Fibroblast of villous mesenchyme (primary cell): ENCODE data around the gene FOXK2. TPM values are rescaled to one million over a fixed set of nuclear protein-coding genes. Genes with fewer than 3 reads are reported as not detected.

ENCODE experiments used
- DNase-seq: peaks from one replicate; pipeline ENCODE4 v3.0.0-alpha.2; 2010; ENCODE audit warnings: low read depth
- H3K4me3 ChIP-seq: 2 replicates; pipeline ENCODE4 v1.5.1; 2011; ENCODE audit warnings: low read depth, mild to moderate bottlenecking, low read length
- CTCF ChIP-seq: IDR thresholded peaks from 2 replicates; pipeline ENCODE4 v1.5.1; 2012; ENCODE audit warnings: low read depth, mild to moderate bottlenecking, low read length; ENCODE audit not compliant: insufficient read depth
- total RNA-seq: library from RNA; depleted of rRNA; stranded (reverse); fragments of >200 nt; gene quantifications from 2 replicates; pipeline ENCODE4 v1.2.3, GENCODE V29; 2012

The FOXK2 gene
- total RNA-seq, 1 donor = 46.6 TPM

DNA sequence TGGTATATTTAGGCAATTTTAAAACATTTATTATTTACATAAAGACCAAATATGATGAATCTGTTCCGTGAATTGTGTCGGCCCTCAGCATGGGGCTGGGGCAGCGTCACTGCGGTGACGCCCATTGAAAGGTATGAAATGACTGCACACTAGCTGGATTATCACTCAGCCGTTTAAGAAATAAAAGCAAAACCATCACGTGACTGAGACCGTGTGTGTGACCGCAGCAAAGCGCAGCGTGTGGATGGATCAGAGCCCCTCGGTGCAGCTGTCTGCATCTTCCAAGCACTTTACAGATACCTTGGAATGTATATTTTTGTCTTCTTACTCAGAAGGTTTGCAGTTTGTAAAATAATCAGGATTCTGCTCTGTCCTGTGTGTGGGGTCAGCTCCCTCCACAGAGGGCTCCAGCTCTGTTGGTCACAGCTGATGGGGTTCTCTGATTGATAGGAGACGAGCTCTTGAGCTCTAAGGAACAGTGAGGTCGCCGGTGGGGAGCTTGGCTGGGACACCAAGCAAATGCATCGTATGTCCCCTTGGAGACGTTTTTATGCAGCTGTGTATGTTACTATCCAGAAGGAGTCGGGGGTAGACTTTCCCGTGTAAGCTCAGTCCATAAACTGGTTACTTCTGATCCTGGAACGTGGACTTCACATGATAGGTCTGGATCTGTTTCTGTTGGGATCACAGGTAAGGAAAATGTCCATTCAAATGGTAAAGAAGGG is 83.6 kb downstream of the FOXK2 start:
- no peak for DNase-seq
- H3K4me3 ChIP-seq = no peak overlapping the region
- TF ChIP-seq CTCF = no peak

DNA sequence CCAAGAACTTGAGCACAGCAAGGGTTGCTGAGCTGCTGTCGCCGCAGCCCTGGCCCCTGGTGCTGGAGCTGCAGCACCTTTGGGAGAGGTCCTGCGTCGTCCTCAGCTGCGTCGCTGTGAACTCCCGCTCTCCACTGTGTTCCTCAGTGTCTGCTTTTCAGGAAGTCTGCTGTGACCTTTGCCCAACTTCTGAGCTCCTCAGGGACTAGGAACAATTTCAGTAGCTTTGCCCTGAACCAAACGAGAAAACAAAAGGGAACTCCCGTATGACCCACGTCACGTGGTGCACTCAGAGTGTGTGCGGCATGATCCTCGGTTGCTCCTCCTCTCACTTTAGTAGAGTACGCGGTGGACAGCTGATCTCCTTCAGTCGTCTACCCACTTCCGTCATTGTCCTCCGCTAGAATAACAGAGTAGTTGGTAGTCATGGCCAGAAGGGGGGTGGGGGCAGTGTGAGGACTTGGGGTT is 84.5 kb downstream of the FOXK2 start:
- no peak for DNase-seq
- no peak overlapping the region for H3K4me3 ChIP-seq
- TF ChIP-seq CTCF = no peak

DNA sequence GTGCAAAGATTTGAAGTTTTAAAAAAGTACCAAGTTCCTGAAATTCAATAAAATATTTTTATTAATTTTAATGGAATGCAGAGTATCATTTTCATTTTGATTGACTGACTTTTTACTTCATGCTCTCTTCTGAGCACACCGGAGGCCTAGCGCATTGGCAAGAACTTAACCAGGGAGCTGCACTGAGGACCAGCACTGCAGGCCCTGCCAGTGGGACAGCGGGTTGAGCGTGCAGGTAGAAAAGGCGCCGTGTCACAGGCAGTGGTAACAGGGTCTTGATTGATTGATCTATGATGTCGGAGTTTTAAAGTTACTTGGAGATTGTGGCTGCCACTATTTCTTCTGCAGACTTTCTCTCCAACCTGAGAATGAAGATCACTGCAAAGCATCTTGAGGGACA is 85.0 kb downstream of the FOXK2 start:
- no peak for DNase-seq
- H3K4me3 ChIP-seq = no peak overlapping the region
- no peak for TF ChIP-seq CTCF

DNA sequence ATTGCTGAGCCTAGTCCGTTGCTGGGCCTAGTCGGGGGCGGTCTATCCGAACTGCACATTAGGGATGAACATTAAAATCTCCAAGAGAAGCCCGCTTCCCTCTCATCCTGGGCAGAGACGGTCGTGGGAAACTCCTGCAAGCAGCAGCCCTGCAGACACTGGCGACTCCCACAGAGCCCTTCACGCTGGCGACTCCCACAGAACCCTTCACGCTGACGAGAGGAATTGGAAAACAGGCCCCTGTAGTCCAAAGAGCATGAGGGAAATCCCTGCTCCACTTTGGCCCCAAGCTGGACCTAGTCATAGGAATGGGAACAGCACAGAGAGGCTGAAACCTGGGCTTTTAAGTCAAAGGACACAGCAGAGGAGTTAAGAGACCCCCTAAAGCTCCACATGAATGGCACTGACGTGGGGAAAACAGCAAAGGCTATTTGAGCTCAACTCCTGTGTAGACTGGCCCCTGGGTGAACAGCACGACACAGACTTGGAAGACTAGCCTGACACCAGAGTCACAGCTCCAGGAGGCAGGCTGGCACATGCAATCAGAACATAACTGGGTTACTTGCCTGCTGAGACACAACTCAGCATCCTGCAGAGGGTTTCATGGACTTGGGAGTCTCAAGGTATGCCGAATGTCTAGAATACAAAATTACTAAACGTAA is 86.5 kb downstream of the FOXK2 start:
- no peak for DNase-seq
- no peak for TF ChIP-seq CTCF
- no peak overlapping the region for H3K4me3 ChIP-seq

DNA sequence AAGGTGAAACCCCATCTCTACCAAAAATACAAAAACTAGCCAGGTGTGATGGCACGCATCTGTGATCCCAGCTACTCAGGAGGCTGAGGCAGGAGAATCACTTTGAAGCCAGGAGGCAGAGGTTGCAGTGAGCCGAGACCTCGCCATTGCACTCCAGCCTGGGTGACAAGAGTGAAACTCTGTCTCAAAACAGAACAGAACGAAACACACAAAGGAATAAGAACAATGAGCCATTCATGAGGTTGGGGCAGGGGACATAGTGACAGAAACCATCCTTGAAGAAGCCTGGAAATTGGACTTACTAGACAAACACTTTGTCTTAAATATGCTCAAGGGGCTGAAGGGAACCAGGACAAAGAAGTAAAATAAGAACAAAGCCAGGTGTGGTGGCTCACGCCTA is 89.3 kb downstream of the FOXK2 start:
- TF ChIP-seq CTCF = no peak
- DNase-seq = no peak
- no peak overlapping the region for H3K4me3 ChIP-seq

GRCh38 chr17:82609655-82610054 is 90.1 kb downstream of the FOXK2 start:
- no peak for TF ChIP-seq CTCF
- DNase-seq = no peak
- H3K4me3 ChIP-seq = no peak overlapping the region
